Left ventricle myocardium inferior (tissue), 1 donor: Measurements from ENCODE around the gene CD69. TPM values are rescaled to one million over a fixed set of nuclear protein-coding genes. Genes with fewer than 3 reads are reported as not detected.
"Not testable (repeated sequence)": the region's sequence is repeated elsewhere in the genome, so short reads cannot be mapped to it uniquely, and the experiment has no call there.

ENCODE experiments used
- DNase-seq: peaks from one replicate; pipeline ENCODE4 v3.0.0-alpha.2; 2020
- H3K27ac ChIP-seq: fragments of 200-600 bp; replicated peaks from 2 replicates; pipeline ENCODE4 v1.8.0; 2021
- H3K27me3 ChIP-seq: fragments of 200-600 bp; 2 replicates; pipeline ENCODE4 v1.8.0; 2021; ENCODE audit warnings: low read depth
- H3K36me3 ChIP-seq: fragments of 200-600 bp; 2 replicates; pipeline ENCODE4 v1.8.0; 2021
- H3K4me1 ChIP-seq: fragments of 200-600 bp; 2 replicates; pipeline ENCODE4 v1.8.0; 2021
- H3K4me3 ChIP-seq: fragments of 200-600 bp; 2 replicates; pipeline ENCODE4 v1.8.0; 2021; ENCODE audit warnings: mild to moderate bottlenecking, moderate library complexity
- H3K9me3 ChIP-seq: fragments of 200-600 bp; replicated peaks from 2 replicates; pipeline ENCODE4 v1.8.0; 2021
- CTCF ChIP-seq: fragments of 200-600 bp; IDR thresholded peaks from 2 replicates; pipeline ENCODE4 v1.8.0; 2021; ENCODE audit warnings: antibody characterized with exemption, mild to moderate bottlenecking, borderline replicate concordance
- intact Hi-C: fragments of 100-400 bp; cut with micrococcal nuclease; formaldehyde crosslinking; loops from one replicate; pipeline ENCODE4 v1.11.0; 2022
- total RNA-seq: library from RNA; stranded (reverse); fragmentation: NEBNext Ultra II Directional; extraction: Animal tissue kit (Norgen Biotek cat#: 25700); gene quantifications from one replicate; pipeline ENCODE4 v1.2.1, GENCODE V29; 2021
- donor health status: DM: no; HTN: yes; CAD: no; lungs with severe emphysema.

CD69 gene
- total RNA-seq, 1 donor from 2014 or later = 0.25 TPM

- Histone ChIP-seq H3K4me1 (no peaks in the 10 kb centered on the region), H3K36me3 (no peaks in the 10 kb centered on the region), H3K9me3 (no peaks in the 10 kb centered on the region), H3K4me3 (no peak overlapping the region), H3K27me3 (peaks cover 8% of the 10 kb centered on the region), H3K27ac (no peak overlapping the region)
- TF ChIP-seq CTCF = no peak
- intact Hi-C loops = no loop called here
- no peak for DNase-seq
Observed at GRCh38 chr12:9724023-9724422, 36.7 kb downstream of the CD69 start.

- Histone ChIP-seq H3K4me1 (no peaks in the 10 kb centered on the region), H3K4me3 (no peak overlapping the region), H3K36me3 (no peaks in the 10 kb centered on the region), H3K9me3 (no peaks in the 10 kb centered on the region), H3K27ac (no peak overlapping the region), H3K27me3 (peaks cover 8% of the 10 kb centered on the region)
- DNase-seq = no peak
- intact Hi-C loops = no loop called here
- no peak for TF ChIP-seq CTCF
Observed at GRCh38 chr12:9721394-9722092, 39.2 kb downstream of the CD69 start.

- Histone ChIP-seq H3K36me3 (no peaks in the 10 kb centered on the region), H3K27me3 (peaks cover 8% of the 10 kb centered on the region), H3K9me3 (no peaks in the 10 kb centered on the region), H3K4me3 (no peak overlapping the region), H3K27ac (no peak overlapping the region), H3K4me1 (no peaks in the 10 kb centered on the region)
- no peak for DNase-seq
- no peak for TF ChIP-seq CTCF
- intact Hi-C loops = no loop called here
Observed at GRCh38 chr12:9719790-9720189, 40.9 kb downstream of the CD69 start.

GRCh38 chr12:9718968-9719367 lies 41.7 kb downstream of the CD69 start:
- no peak for TF ChIP-seq CTCF
- peaks cover 8% of the 10 kb centered on the region for H3K27me3 ChIP-seq
- no peaks in the 10 kb centered on the region for H3K36me3 ChIP-seq
- H3K4me3 ChIP-seq = no peak overlapping the region
- no peaks in the 10 kb centered on the region for H3K4me1 ChIP-seq
- no peak overlapping the region for H3K27ac ChIP-seq
- H3K9me3 ChIP-seq = no peaks in the 10 kb centered on the region
- intact Hi-C loops = no loop called here
- DNase-seq = no peak

GRCh38 chr12:9717070-9717925 lies 43.4 kb downstream of the CD69 start:
- H3K27me3 ChIP-seq = peaks cover 8% of the 10 kb centered on the region
- no peak overlapping the region for H3K4me3 ChIP-seq
- TF ChIP-seq CTCF = no peak
- intact Hi-C loops = no loop called here
- no peaks in the 10 kb centered on the region for H3K36me3 ChIP-seq
- DNase-seq = no peak
- no peaks in the 10 kb centered on the region for H3K9me3 ChIP-seq
- no peak overlapping the region for H3K27ac ChIP-seq
- no peaks in the 10 kb centered on the region for H3K4me1 ChIP-seq

- H3K4me3 ChIP-seq, H3K9me3 ChIP-seq, DNase-seq, H3K27ac ChIP-seq, H3K27me3 ChIP-seq, H3K4me1 ChIP-seq, intact Hi-C loops, H3K36me3 ChIP-seq: not testable (repeated sequence)
Observed at GRCh38 chr12:9713032-9713558, 47.6 kb downstream of the CD69 start.
